Rectal smooth muscle tissue (tissue), 1 donor: Measurements from ENCODE around the gene RABGAP1L.

Experiments used
- H3K27ac ChIP-seq: one replicate; pipeline ENCODE4 v1.7.0; 2013; ENCODE audit warnings: low read depth, low read length, inconsistent platforms
- H3K27me3 ChIP-seq: one replicate; pipeline ENCODE4 v1.7.0; 2013; ENCODE audit warnings: low read length; ENCODE audit not compliant: control insufficient read depth, insufficient read depth
- H3K36me3 ChIP-seq: one replicate; pipeline ENCODE4 v1.7.0; 2013; ENCODE audit warnings: low read length; ENCODE audit not compliant: control insufficient read depth, insufficient read depth
- H3K4me1 ChIP-seq: one replicate; pipeline ENCODE4 v1.7.0; 2013; ENCODE audit warnings: low read length; ENCODE audit not compliant: control insufficient read depth, insufficient read depth
- H3K4me3 ChIP-seq: one replicate; pipeline ENCODE4 v1.7.0; 2013; ENCODE audit warnings: low read length
- H3K9ac ChIP-seq: one replicate; pipeline ENCODE4 v1.7.0; 2013; ENCODE audit warnings: low read length

The RABGAP1L gene

DNA sequence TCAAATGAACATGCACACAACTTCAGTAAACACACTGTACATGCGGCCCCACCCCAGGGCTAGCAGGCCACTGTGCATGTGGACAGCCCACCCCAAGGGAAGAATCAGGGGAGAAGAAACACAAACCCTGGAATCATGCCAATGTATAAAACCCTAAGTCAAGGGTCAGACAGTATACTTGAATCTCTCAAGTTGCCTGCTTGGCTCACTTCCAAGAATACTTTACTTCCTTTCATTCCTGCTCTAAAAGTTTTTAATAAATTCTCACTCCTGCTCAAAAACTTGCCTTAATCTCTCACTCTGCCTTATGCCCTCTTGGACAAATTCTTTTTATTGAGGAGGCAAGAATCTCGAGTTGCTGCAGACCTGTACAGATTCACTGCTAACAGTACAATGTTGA is 609.2 kb downstream of the RABGAP1L start:
- Histone ChIP-seq H3K27ac (no peak overlapping the region), H3K4me3 (no peak overlapping the region), H3K27me3 (no peaks in the 10 kb centered on the region), H3K9ac (no peak overlapping the region), H3K36me3 (no peaks in the 10 kb centered on the region), H3K4me1 (no peaks in the 10 kb centered on the region)

DNA sequence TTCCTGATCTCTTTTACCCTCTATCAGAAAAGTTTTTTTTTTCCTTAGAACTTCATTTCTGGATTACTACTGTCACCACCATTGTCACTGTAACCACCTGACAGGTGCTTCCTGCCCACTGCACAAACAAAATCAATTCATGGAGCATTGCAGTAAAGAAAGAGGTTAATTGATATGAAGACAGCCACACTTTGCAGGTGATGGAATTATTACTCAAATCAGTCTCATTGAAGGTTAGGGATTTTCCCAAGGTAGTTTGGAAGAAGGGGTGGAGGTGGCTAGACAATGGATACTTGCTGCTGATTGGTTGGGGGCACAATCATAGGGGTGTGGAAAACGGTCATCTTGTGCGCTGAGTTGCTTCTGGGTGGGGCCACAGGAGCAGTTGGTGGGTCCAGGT is 609.6 kb downstream of the RABGAP1L start:
- Histone ChIP-seq H3K4me1 (no peaks in the 10 kb centered on the region), H3K36me3 (no peaks in the 10 kb centered on the region), H3K27me3 (no peaks in the 10 kb centered on the region), H3K9ac (no peak overlapping the region), H3K27ac (no peak overlapping the region), H3K4me3 (no peak overlapping the region)

DNA sequence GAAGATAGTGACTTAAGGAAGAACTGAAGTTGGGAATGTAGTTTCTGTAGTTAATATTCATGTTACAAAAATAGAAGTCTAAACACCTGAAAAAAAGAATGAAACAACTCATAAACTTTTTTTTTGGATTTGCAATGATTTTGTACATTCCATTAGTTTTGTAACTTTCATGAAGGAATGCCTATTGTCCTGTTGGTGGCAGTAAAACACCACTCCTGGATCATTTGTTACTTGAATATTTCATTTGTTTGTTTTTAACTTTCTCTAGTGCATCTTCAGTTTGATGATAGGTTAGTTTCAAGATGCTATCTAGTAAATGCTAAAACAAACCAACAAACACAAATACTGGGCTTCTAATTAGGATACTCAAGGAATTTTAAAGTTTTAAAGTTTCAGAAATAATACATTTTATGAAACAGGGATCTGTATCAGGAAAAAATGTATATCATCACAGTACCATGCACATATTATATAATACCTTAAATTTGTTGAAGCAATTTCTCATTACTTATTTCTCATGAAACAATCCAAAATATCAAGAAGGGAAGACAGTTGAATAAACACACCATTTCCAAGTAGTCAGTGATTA is 610.7 kb downstream of the RABGAP1L start:
- no peak overlapping the region for H3K4me3 ChIP-seq
- H3K36me3 ChIP-seq = no peaks in the 10 kb centered on the region
- no peaks in the 10 kb centered on the region for H3K4me1 ChIP-seq
- H3K9ac ChIP-seq = no peak overlapping the region
- no peak overlapping the region for H3K27ac ChIP-seq
- H3K27me3 ChIP-seq = no peaks in the 10 kb centered on the region

DNA sequence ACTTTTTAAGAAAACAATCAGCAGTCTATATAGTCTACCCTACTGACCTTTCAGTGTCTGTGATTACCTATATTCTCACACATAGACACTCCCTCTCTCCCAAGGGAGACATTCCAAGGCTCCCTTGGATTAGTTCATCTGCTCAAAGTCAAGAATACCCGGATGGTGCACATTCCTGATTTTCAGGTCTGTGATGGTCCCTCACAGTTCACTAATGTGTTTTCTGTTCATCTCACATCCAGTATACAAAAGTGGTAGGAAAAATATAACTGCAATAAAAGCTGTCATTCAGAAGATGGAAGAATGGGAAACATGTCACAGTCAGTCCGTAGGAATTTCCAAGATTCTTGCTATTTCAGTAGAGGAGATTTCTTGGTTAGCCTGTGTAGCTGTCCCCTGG is 616.3 kb downstream of the RABGAP1L start:
- H3K4me1 ChIP-seq = no peaks in the 10 kb centered on the region
- H3K4me3 ChIP-seq = no peak overlapping the region
- H3K36me3 ChIP-seq = no peaks in the 10 kb centered on the region
- H3K27ac ChIP-seq = no peak overlapping the region
- H3K9ac ChIP-seq = no peak overlapping the region
- H3K27me3 ChIP-seq = no peaks in the 10 kb centered on the region

DNA sequence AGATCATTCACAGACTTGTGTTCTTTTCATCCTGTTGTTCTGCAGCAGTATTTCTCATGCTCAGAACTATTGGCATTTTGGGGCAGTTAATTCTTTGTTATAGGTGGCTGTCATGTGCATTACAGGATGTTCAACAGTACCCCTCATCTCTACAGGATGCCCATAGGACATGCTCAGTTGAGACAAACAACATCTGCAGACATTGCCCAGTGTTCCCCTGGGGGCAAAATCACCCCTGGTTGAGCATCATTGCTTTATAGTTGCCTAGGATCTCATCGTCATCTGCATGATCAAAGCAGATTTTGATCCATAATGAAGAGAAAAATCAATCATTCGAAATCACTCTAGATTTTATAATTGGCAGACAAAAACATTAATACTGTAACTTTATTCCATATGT is 617.9 kb downstream of the RABGAP1L start:
- Histone ChIP-seq H3K9ac (no peak overlapping the region), H3K27me3 (no peaks in the 10 kb centered on the region), H3K4me3 (no peak overlapping the region), H3K4me1 (no peaks in the 10 kb centered on the region), H3K27ac (no peak overlapping the region), H3K36me3 (no peaks in the 10 kb centered on the region)

DNA sequence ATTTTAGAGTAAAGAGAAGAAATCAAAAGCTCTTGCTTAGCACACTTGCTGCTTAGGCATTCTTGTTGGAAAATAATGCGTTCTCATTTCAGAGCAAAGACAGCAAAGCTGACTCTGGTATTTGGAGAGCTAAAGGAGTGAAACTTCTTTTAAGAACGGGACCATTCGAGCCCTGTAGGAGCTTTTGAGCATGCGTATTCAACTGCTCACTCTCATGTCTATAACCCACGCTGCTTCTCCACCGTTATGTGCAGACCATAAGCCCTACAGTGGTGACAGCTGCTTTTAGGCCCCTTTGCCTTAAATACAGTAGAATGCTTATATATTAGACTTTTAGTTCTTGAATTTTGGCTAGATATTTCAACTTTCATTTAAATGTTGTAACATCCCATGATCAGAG is 626.2 kb downstream of the RABGAP1L start:
- H3K36me3 ChIP-seq = no peaks in the 10 kb centered on the region

DNA sequence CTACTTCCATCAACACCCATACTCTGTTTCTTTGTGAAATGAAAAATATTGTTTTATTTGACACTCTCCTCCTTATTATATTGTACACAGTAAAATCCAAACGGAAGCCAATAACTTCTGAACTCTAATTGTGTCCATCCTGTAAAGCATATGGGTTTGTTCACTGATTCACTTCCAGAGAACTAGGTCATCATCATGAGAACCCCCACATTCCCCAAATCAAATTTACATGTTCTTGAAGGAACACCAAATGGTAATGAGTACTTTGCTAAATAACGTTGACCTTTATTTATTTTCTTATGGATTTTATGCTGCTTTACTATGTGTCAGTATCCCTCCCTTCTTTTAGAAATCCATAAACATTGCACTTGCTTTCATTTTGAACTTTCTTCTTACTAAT is 627.0 kb downstream of the RABGAP1L start:
- Histone ChIP-seq H3K4me3 (no peak overlapping the region), H3K4me1 (no peaks in the 10 kb centered on the region), H3K27ac (no peak overlapping the region)

More for the DNA sequence above, 626.2 kb downstream of the RABGAP1L start:
- Histone ChIP-seq H3K4me3 (no peak overlapping the region), H3K27ac (no peak overlapping the region), H3K4me1 (no peaks in the 10 kb centered on the region), H3K27me3 (no peaks in the 10 kb centered on the region), H3K9ac (no peak overlapping the region)

DNA sequence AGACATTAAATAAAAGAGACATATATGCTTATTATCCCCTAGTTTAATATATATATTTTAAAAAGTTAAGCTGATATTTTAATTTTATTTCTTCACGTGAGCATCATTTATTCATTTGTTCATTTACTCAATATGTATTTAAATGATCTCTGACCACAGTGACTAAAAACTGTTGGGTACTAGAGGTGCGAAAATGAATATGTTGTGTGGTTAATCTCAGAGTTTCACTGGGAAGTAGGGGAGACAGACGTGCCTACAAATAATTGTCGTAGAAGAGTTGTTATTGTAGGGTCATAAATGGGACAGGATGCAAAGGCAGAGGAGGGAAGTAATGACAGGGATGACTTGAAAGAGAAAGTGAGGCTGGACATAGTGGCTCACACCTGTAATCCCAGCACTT is 627.4 kb downstream of the RABGAP1L start:
- Histone ChIP-seq H3K27me3 (no peaks in the 10 kb centered on the region), H3K9ac (no peak overlapping the region), H3K36me3 (no peaks in the 10 kb centered on the region), H3K4me3 (no peak overlapping the region), H3K27ac (no peak overlapping the region), H3K4me1 (no peaks in the 10 kb centered on the region)

More for the DNA sequence above, 627.0 kb downstream of the RABGAP1L start:
- Histone ChIP-seq H3K27me3 (no peaks in the 10 kb centered on the region), H3K36me3 (no peaks in the 10 kb centered on the region), H3K9ac (no peak overlapping the region)

DNA sequence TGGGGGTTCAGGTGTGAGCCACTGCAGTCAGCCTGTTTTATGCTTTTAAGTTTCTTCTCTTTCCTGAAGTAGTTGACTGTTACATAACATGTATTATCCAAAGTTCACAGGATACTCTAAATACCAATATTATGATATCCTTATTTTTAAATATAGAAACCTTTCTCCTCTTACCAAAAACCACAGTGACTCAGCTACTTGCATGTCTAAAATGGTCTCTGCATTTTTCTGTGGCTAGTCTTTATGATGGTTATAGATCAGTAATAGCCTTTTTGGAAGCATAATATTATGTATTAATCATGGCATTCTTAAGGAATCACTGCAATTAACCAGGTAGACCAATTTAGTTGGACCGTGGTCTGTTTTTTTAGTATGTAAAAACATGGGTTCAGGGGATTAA is 629.7 kb downstream of the RABGAP1L start:
- H3K27ac ChIP-seq = no peak overlapping the region
- no peak overlapping the region for H3K9ac ChIP-seq
- no peaks in the 10 kb centered on the region for H3K27me3 ChIP-seq
- no peaks in the 10 kb centered on the region for H3K36me3 ChIP-seq
- no peak overlapping the region for H3K4me3 ChIP-seq
- H3K4me1 ChIP-seq = no peaks in the 10 kb centered on the region

DNA sequence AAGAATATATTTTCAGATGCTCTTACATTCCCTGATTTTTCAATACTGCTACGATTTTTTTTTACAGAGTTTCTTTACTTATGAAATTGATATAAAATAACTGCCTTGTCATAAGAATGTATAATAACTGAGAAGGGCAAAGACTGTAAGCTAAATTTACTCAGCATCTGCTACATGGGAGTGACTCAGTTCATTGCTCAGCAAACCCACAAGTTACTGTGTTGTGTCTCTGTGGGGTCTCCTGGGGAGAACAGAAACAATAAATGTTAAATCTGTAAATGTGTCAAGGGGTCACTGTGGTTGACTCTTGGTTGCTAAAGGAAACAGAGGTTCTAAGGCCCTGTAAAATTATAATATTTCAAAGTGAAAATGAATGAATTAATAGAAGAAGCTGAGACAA is 630.1 kb downstream of the RABGAP1L start:
- Histone ChIP-seq H3K27me3 (no peaks in the 10 kb centered on the region), H3K9ac (no peak overlapping the region), H3K4me1 (no peaks in the 10 kb centered on the region), H3K27ac (no peak overlapping the region), H3K36me3 (no peaks in the 10 kb centered on the region), H3K4me3 (no peak overlapping the region)

DNA sequence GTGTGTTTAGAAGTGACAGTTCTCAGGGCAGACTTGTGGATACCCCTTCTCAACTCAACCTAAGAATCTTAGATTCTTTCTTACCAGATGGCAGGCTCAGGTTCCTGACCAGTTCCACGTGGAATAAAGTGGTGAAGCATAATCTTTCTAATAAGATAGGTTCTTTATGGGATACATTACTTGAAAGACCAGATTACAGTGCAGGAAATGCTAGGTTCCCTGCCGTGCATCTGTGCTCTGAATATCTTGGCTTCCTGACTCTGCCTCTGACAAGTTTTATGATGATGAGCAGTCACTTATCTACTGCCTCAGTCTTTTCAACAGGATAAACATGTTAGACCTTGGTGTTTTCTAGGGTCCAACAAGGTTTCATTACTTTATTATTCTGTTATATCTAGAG is 632.5 kb downstream of the RABGAP1L start:
- Histone ChIP-seq H3K4me1 (no peaks in the 10 kb centered on the region), H3K9ac (no peak overlapping the region), H3K4me3 (no peak overlapping the region), H3K27ac (no peak overlapping the region), H3K36me3 (no peaks in the 10 kb centered on the region), H3K27me3 (no peaks in the 10 kb centered on the region)

DNA sequence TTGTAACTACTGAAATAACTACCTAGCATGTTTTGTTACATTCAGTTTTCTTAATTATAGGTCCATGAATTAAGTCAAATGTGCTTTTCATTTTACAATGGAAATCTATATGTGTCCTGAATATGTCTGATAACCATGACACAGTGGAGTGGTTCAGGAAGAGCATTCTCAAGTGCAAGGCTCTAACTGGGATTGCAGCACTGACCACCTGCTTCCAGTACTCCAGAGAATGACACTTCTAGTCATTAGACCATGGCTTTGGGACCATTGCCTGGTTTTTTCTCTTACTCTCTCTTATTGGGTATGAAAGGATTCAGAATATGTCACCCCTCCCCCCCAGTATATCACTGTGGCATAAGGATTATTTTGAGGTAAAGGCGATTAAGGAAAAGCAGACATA is 635.5 kb downstream of the RABGAP1L start:
- Histone ChIP-seq H3K27me3 (no peaks in the 10 kb centered on the region), H3K9ac (no peak overlapping the region), H3K4me1 (peaks cover 3% of the 10 kb centered on the region), H3K36me3 (no peaks in the 10 kb centered on the region), H3K27ac (no peak overlapping the region), H3K4me3 (no peak overlapping the region)

DNA sequence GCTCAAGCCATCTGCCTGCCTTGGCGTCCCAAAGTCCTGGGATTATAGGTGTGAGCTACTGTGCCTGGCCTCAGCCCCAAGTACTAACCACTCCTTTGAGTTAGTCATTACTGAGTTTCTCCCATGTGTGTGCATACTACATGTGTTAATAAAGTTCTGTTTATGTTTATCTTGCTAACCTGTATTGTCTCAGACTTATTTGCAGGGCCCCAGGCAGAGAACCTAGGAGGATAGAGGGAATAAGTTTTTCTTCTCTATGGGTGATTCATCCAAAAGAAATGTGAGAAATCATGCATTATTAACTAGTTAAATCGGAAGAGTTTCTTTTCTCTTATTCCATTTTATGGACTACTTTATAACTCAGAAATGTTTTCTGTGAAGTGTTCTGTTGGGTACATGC is 636.5 kb downstream of the RABGAP1L start:
- H3K4me3 ChIP-seq = no peak overlapping the region
- no peak overlapping the region for H3K9ac ChIP-seq
- H3K4me1 ChIP-seq = peaks cover 3% of the 10 kb centered on the region
- H3K27me3 ChIP-seq = no peaks in the 10 kb centered on the region
- no peaks in the 10 kb centered on the region for H3K36me3 ChIP-seq
- no peak overlapping the region for H3K27ac ChIP-seq
